WTC11 (cell line): ENCODE measurements around the gene HECW1.

Experiments
- ESRRA ChIP-seq: sonication (generic); formaldehyde crosslinking; IDR thresholded peaks from 2 replicates; pipeline ENCODE4 v1.8.1; 2022; ENCODE audit warnings: mild to moderate bottlenecking, missing genetic modification reagents, borderline replicate concordance
- FOXJ3 ChIP-seq: sonication (generic); formaldehyde crosslinking; IDR thresholded peaks from 2 replicates; pipeline ENCODE4 v1.9.0; 2021; ENCODE audit warnings: missing genetic modification reagents, mild to moderate bottlenecking, borderline replicate concordance
- FOXP1 ChIP-seq: sonication (generic); formaldehyde crosslinking; IDR thresholded peaks from 2 replicates; pipeline ENCODE4 v1.8.0; 2022; ENCODE audit warnings: missing genetic modification reagents, mild to moderate bottlenecking, moderate library complexity, borderline replicate concordance
- GTF2I ChIP-seq: fragments of 250-450 bp; sonication (Bioruptor Pico); conservative IDR thresholded peaks from 2 replicates; pipeline ENCODE4 v1.4.0; 2021; ENCODE audit warnings: mild to moderate bottlenecking
- NR2C2 ChIP-seq: sonication (generic); formaldehyde crosslinking; IDR thresholded peaks from 2 replicates; pipeline ENCODE4 v1.8.0; 2022; ENCODE audit warnings: mild to moderate bottlenecking, missing genetic modification reagents
- RELA ChIP-seq: sonication (generic); formaldehyde crosslinking; IDR thresholded peaks from 2 replicates; pipeline ENCODE4 v1.8.1; 2022; ENCODE audit warnings: missing genetic modification reagents, mild to moderate bottlenecking, borderline replicate concordance
- TCF7 ChIP-seq: sonication (generic); formaldehyde crosslinking; IDR thresholded peaks from 2 replicates; pipeline ENCODE4 v1.8.0; 2022; ENCODE audit warnings: mild to moderate bottlenecking, low read depth, missing genetic modification reagents, moderate library complexity
- ZNF232 ChIP-seq: sonication (generic); formaldehyde crosslinking; IDR thresholded peaks from 2 replicates; pipeline ENCODE4 v1.8.0; 2022; ENCODE audit warnings: mild to moderate bottlenecking, missing genetic modification reagents
- TF ChIP-seq, protein P1 (sequence below): sonication (generic); formaldehyde crosslinking; IDR thresholded peaks from 2 replicates; pipeline ENCODE4 v1.8.0; 2022; ENCODE audit warnings: mild to moderate bottlenecking, missing genetic modification reagents
- TF ChIP-seq, protein P2 (sequence below): fragments of 200-600 bp; IDR thresholded peaks from 2 replicates; pipeline ENCODE4 v1.8.0; 2022; ENCODE audit warnings: antibody characterized with exemption
- TF ChIP-seq, protein P3 (sequence below): sonication (generic); formaldehyde crosslinking; IDR thresholded peaks from 2 replicates; pipeline ENCODE4 v1.8.0; 2023; ENCODE audit warnings: missing genetic modification reagents
- TF ChIP-seq, protein P4 (sequence below): sonication (generic); formaldehyde crosslinking; conservative IDR thresholded peaks from 2 replicates; pipeline ENCODE4 v1.8.1; 2022; ENCODE audit warnings: mild to moderate bottlenecking, missing genetic modification reagents
- TF ChIP-seq, protein P5 (sequence below): fragments of 250-450 bp; sonication (Bioruptor Pico); IDR thresholded peaks from 2 replicates; pipeline ENCODE4 v1.8.0; 2021; ENCODE audit warnings: mild to moderate bottlenecking

DNA sequence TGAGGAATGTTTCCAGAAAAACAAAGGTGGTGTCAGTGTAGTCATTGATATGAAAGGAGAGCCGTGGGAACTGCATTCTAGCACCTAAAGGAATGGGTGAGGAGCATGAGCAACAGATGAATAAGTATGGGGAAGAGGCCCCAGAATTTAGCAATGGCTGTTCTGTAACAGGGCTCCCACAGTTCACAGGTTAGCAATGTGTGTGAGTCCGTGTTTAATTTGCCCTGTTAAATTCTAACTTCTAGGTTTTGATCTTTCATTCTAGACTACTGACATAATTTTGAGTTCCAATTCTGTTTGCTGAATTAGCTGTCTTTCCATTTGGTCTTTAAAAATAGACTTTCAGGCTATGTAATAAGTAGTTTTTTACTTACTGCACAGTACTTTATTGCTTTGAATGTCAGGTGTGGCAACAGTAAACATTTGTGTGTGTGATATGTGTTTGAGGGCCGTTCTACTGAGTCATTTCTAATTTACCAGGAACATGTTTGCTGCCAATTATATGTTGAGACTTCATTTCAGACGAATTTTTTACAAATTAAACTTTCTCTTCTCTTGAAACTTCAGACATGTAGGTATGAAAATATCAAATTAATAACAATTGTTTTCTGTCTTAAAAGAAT lies 479.2 kb downstream of the HECW1 start:
- TF ChIP-seq NR2C2 (CRISPR knock-in tag) (no peak), FOXP1 (no peak), TCF7 (no peak), ESRRA (CRISPR knock-in tag) (no peak), FOXJ3 (CRISPR knock-in tag) (no peak), GTF2I (CRISPR knock-in tag) (no peak), ZNF232 (CRISPR knock-in tag) (no peak), RELA (CRISPR knock-in tag) (no peak)
- TF ChIP-seq, protein P1, sequence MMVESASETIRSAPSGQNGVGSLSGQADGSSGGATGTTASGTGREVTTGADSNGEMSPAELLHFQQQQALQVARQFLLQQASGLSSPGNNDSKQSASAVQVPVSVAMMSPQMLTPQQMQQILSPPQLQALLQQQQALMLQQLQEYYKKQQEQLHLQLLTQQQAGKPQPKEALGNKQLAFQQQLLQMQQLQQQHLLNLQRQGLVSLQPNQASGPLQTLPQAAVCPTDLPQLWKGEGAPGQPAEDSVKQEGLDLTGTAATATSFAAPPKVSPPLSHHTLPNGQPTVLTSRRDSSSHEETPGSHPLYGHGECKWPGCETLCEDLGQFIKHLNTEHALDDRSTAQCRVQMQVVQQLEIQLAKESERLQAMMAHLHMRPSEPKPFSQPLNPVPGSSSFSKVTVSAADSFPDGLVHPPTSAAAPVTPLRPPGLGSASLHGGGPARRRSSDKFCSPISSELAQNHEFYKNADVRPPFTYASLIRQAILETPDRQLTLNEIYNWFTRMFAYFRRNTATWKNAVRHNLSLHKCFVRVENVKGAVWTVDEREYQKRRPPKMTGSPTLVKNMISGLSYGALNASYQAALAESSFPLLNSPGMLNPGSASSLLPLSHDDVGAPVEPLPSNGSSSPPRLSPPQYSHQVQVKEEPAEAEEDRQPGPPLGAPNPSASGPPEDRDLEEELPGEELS (CRISPR knock-in tag), result no peak
- TF ChIP-seq, protein P2, sequence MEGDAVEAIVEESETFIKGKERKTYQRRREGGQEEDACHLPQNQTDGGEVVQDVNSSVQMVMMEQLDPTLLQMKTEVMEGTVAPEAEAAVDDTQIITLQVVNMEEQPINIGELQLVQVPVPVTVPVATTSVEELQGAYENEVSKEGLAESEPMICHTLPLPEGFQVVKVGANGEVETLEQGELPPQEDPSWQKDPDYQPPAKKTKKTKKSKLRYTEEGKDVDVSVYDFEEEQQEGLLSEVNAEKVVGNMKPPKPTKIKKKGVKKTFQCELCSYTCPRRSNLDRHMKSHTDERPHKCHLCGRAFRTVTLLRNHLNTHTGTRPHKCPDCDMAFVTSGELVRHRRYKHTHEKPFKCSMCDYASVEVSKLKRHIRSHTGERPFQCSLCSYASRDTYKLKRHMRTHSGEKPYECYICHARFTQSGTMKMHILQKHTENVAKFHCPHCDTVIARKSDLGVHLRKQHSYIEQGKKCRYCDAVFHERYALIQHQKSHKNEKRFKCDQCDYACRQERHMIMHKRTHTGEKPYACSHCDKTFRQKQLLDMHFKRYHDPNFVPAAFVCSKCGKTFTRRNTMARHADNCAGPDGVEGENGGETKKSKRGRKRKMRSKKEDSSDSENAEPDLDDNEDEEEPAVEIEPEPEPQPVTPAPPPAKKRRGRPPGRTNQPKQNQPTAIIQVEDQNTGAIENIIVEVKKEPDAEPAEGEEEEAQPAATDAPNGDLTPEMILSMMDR, result no peak
- TF ChIP-seq, protein P3, sequence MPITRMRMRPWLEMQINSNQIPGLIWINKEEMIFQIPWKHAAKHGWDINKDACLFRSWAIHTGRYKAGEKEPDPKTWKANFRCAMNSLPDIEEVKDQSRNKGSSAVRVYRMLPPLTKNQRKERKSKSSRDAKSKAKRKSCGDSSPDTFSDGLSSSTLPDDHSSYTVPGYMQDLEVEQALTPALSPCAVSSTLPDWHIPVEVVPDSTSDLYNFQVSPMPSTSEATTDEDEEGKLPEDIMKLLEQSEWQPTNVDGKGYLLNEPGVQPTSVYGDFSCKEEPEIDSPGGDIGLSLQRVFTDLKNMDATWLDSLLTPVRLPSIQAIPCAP (CRISPR knock-in tag), result no peak
- TF ChIP-seq, protein P4, sequence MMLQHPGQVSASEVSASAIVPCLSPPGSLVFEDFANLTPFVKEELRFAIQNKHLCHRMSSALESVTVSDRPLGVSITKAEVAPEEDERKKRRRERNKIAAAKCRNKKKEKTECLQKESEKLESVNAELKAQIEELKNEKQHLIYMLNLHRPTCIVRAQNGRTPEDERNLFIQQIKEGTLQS (CRISPR knock-in tag), result no peak
- TF ChIP-seq, protein P5, sequence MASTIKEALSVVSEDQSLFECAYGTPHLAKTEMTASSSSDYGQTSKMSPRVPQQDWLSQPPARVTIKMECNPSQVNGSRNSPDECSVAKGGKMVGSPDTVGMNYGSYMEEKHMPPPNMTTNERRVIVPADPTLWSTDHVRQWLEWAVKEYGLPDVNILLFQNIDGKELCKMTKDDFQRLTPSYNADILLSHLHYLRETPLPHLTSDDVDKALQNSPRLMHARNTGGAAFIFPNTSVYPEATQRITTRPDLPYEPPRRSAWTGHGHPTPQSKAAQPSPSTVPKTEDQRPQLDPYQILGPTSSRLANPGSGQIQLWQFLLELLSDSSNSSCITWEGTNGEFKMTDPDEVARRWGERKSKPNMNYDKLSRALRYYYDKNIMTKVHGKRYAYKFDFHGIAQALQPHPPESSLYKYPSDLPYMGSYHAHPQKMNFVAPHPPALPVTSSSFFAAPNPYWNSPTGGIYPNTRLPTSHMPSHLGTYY (CRISPR knock-in tag), result no peak
